Measurements from ENCODE around the gene GBA3.

GBA3 gene

GRCh38 chr4:22695917-22696316 lies 3.2 kb downstream of the GBA3 start:
- Histone ChIP-seq H3K4me3 (ENCODE audit: low read depth in 1 of 2, low read length in 2 of 2) (peak overlapping the region in 1 of 2 donors; percentile 7), H3K9me3 (ENCODE audit: control insufficient read depth in 1 of 2, low read length in 2 of 2) (no peaks in the 10 kb centered on the region), H3K27ac (ENCODE audit: low read length) (no peak overlapping the region), H3K36me3 (ENCODE audit: control insufficient read depth in 1 of 2, insufficient read depth in 2 of 2, low read length in 2 of 2) (no peaks in the 10 kb centered on the region), H3K27me3 (ENCODE audit: low read depth, low read length) (no peaks in the 10 kb centered on the region), H3K4me1 (ENCODE audit: control insufficient read depth in 1 of 2, insufficient read depth in 2 of 2, low read length in 2 of 2) (no peaks in the 10 kb centered on the region)

DNA sequence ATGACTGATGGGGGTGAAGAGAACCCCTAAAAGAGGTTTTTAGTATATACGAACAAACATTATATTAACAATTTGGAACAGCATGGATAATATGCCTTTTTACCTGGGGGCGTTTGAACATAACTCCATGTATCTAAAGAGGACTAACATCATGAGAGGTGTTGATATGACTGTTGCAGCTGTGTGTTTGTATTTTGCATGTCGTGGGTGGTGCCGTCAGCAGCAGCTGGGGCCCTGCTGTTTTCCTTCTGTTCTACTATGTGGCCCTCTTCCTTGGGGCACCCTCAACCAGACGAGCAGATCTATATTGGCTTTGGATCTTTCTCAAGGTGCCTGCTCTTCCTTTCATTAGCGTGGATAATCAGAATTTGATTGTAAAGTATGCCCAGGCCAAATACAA lies 11.2 kb downstream of the GBA3 start:
- Histone ChIP-seq H3K4me3 (ENCODE audit: low read depth in 1 of 2, low read length in 2 of 2) (no peak overlapping the region), H3K27me3 (ENCODE audit: low read depth, low read length) (no peaks in the 10 kb centered on the region), H3K9me3 (ENCODE audit: control insufficient read depth in 1 of 2, low read length in 2 of 2) (no peaks in the 10 kb centered on the region), H3K27ac (ENCODE audit: low read length) (no peak overlapping the region), H3K36me3 (ENCODE audit: control insufficient read depth in 1 of 2, insufficient read depth in 2 of 2, low read length in 2 of 2) (no peaks in the 10 kb centered on the region), H3K4me1 (ENCODE audit: control insufficient read depth in 1 of 2, insufficient read depth in 2 of 2, low read length in 2 of 2) (no peaks in the 10 kb centered on the region)

- Histone ChIP-seq H3K4me3 (ENCODE audit: low read depth in 1 of 2, low read length in 2 of 2) (no peak overlapping the region), H3K4me1 (ENCODE audit: control insufficient read depth in 1 of 2, insufficient read depth in 2 of 2, low read length in 2 of 2) (no peaks in the 10 kb centered on the region), H3K27me3 (ENCODE audit: low read depth, low read length) (no peaks in the 10 kb centered on the region), H3K9me3 (ENCODE audit: control insufficient read depth in 1 of 2, low read length in 2 of 2) (no peaks in the 10 kb centered on the region), H3K36me3 (ENCODE audit: control insufficient read depth in 1 of 2, insufficient read depth in 2 of 2, low read length in 2 of 2) (no peaks in the 10 kb centered on the region), H3K27ac (ENCODE audit: low read length) (no peak overlapping the region)
Measured at GRCh38 chr4:22707390-22707789, 14.7 kb downstream of the GBA3 start.

- Histone ChIP-seq H3K9me3 (ENCODE audit: control insufficient read depth in 1 of 2, low read length in 2 of 2) (no peaks in the 10 kb centered on the region), H3K4me1 (ENCODE audit: control insufficient read depth in 1 of 2, insufficient read depth in 2 of 2, low read length in 2 of 2) (no peaks in the 10 kb centered on the region), H3K4me3 (ENCODE audit: low read depth in 1 of 2, low read length in 2 of 2) (no peak overlapping the region), H3K27ac (ENCODE audit: low read length) (no peak overlapping the region), H3K36me3 (ENCODE audit: control insufficient read depth in 1 of 2, insufficient read depth in 2 of 2, low read length in 2 of 2) (no peaks in the 10 kb centered on the region), H3K27me3 (ENCODE audit: low read depth, low read length) (no peaks in the 10 kb centered on the region)
Measured at GRCh38 chr4:22708961-22709360, 16.2 kb downstream of the GBA3 start.

GRCh38 chr4:22712105-22712504 lies 19.4 kb downstream of the GBA3 start:
- Histone ChIP-seq H3K4me1 (ENCODE audit: control insufficient read depth in 1 of 2, insufficient read depth in 2 of 2, low read length in 2 of 2) (no peaks in the 10 kb centered on the region), H3K27me3 (ENCODE audit: low read depth, low read length) (no peaks in the 10 kb centered on the region), H3K36me3 (ENCODE audit: control insufficient read depth in 1 of 2, insufficient read depth in 2 of 2, low read length in 2 of 2) (no peaks in the 10 kb centered on the region), H3K9me3 (ENCODE audit: control insufficient read depth in 1 of 2, low read length in 2 of 2) (no peaks in the 10 kb centered on the region), H3K4me3 (ENCODE audit: low read depth in 1 of 2, low read length in 2 of 2) (no peak overlapping the region), H3K27ac (ENCODE audit: low read length) (no peak overlapping the region)

DNA sequence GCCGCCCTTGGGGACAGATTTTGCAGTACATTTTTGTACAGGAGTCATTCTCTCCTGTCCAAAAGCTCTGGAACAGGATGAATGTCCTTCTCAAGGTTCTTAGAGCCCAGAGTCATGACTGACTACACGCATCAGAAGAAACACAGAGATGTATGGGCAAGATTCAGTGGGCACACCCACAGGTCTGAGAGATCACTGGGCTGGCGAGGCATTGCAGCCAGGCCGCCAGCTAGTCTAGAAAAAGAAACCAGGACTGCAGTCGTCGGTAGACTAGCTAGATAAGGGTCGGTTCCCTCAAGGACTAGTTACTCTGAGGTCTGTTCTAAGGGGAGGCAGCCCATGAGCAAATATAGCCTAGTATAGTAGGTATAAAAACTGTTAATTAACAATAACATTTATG lies 19.8 kb downstream of the GBA3 start:
- no peaks in the 10 kb centered on the region for H3K4me1 ChIP-seq (ENCODE audit: control insufficient read depth in 1 of 2, insufficient read depth in 2 of 2, low read length in 2 of 2)
- no peaks in the 10 kb centered on the region for H3K27me3 ChIP-seq (ENCODE audit: low read depth, low read length)
- H3K9me3 ChIP-seq (ENCODE audit: control insufficient read depth in 1 of 2, low read length in 2 of 2), result no peaks in the 10 kb centered on the region
- H3K4me3 ChIP-seq (ENCODE audit: low read depth in 1 of 2, low read length in 2 of 2), result no peak overlapping the region
- no peak overlapping the region for H3K27ac ChIP-seq (ENCODE audit: low read length)
- no peaks in the 10 kb centered on the region for H3K36me3 ChIP-seq (ENCODE audit: control insufficient read depth in 1 of 2, insufficient read depth in 2 of 2, low read length in 2 of 2)

DNA sequence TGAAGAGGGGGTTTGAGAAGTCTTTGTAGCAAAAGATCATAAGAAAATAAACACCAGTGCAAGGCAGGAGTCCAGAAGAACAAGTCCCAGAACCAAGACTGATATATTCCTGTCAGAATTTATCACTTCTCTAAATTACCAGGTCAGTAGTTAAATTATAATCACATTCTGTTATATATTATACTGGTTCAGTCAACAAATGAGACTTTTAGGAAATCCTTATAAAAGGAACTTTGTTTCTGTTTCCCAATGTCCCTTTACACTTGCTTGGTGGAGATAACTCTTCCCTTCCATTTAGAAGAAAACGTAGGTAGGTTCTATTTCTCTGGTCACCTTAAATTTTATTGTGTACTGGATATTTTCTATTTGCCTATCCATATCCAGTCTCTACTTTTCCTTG lies 21.1 kb downstream of the GBA3 start:
- H3K9me3 ChIP-seq (ENCODE audit: control insufficient read depth in 1 of 2, low read length in 2 of 2), result no peaks in the 10 kb centered on the region
- H3K27ac ChIP-seq (ENCODE audit: low read length), result no peak overlapping the region
- no peak overlapping the region for H3K4me3 ChIP-seq (ENCODE audit: low read depth in 1 of 2, low read length in 2 of 2)
- H3K27me3 ChIP-seq (ENCODE audit: low read depth, low read length), result no peaks in the 10 kb centered on the region
- H3K4me1 ChIP-seq (ENCODE audit: control insufficient read depth in 1 of 2, insufficient read depth in 2 of 2, low read length in 2 of 2), result no peaks in the 10 kb centered on the region
- no peaks in the 10 kb centered on the region for H3K36me3 ChIP-seq (ENCODE audit: control insufficient read depth in 1 of 2, insufficient read depth in 2 of 2, low read length in 2 of 2)

DNA sequence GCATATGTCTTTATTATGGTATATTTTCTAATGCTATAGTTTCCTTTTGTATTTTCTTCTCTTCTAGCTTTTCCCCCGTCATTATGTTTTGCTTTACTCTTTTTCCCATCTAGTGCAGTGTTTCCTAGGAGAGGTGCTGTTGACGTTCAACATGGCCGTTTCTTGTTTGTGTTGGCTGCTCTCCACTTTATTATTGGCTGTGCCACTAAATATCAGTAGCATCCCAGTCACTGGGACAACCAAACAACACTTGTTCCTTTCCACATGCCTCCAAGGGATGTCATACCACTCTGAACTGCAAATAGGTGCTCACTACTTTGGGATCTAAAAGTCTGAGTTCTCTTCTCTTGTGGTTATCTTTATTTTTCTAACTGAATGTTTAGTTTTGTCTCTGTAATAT lies 26.5 kb downstream of the GBA3 start:
- H3K27me3 ChIP-seq (ENCODE audit: low read depth, low read length), result no peaks in the 10 kb centered on the region
- peaks cover 0 to 3% of the 10 kb centered on the region in 2 donors for H3K9me3 ChIP-seq (ENCODE audit: control insufficient read depth in 1 of 2, low read length in 2 of 2)
- no peaks in the 10 kb centered on the region for H3K36me3 ChIP-seq (ENCODE audit: control insufficient read depth in 1 of 2, insufficient read depth in 2 of 2, low read length in 2 of 2)
- no peak overlapping the region for H3K27ac ChIP-seq (ENCODE audit: low read length)
- H3K4me3 ChIP-seq (ENCODE audit: low read depth in 1 of 2, low read length in 2 of 2), result no peak overlapping the region
- H3K4me1 ChIP-seq (ENCODE audit: control insufficient read depth in 1 of 2, insufficient read depth in 2 of 2, low read length in 2 of 2), result no peaks in the 10 kb centered on the region

DNA sequence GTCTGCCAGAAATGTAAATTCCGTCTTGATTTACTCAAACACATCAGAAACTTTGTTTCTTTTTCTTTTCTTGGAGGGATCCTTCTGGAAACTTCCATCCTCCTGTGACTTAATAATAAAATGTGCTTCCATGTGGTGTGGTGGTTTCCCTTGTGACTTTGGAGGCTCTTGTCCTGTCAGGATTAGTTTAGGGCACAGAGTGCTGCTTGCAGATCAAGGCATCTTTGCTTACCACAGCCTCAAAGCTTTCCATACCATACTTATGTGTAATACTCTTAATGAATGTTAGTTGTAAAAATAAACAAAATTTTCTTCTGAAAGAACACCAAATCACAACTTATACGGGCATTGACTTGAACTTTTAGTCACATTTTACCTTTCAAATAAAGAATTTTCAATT lies 27.4 kb downstream of the GBA3 start:
- peaks cover 0 to 3% of the 10 kb centered on the region in 2 donors for H3K9me3 ChIP-seq (ENCODE audit: control insufficient read depth in 1 of 2, low read length in 2 of 2)
- H3K4me3 ChIP-seq (ENCODE audit: low read depth in 1 of 2, low read length in 2 of 2), result no peak overlapping the region
- no peak overlapping the region for H3K27ac ChIP-seq (ENCODE audit: low read length)
- no peaks in the 10 kb centered on the region for H3K27me3 ChIP-seq (ENCODE audit: low read depth, low read length)
- no peaks in the 10 kb centered on the region for H3K4me1 ChIP-seq (ENCODE audit: control insufficient read depth in 1 of 2, insufficient read depth in 2 of 2, low read length in 2 of 2)
- no peaks in the 10 kb centered on the region for H3K36me3 ChIP-seq (ENCODE audit: control insufficient read depth in 1 of 2, insufficient read depth in 2 of 2, low read length in 2 of 2)

GRCh38 chr4:22721204-22721603 lies 28.5 kb downstream of the GBA3 start:
- H3K9me3 ChIP-seq (ENCODE audit: control insufficient read depth in 1 of 2, low read length in 2 of 2), result peaks cover 0 to 3% of the 10 kb centered on the region in 2 donors
- H3K4me3 ChIP-seq (ENCODE audit: low read depth in 1 of 2, low read length in 2 of 2), result no peak overlapping the region
- H3K27me3 ChIP-seq (ENCODE audit: low read depth, low read length), result no peaks in the 10 kb centered on the region
- no peak overlapping the region for H3K27ac ChIP-seq (ENCODE audit: low read length)
- H3K36me3 ChIP-seq (ENCODE audit: control insufficient read depth in 1 of 2, insufficient read depth in 2 of 2, low read length in 2 of 2), result no peaks in the 10 kb centered on the region
- no peaks in the 10 kb centered on the region for H3K4me1 ChIP-seq (ENCODE audit: control insufficient read depth in 1 of 2, insufficient read depth in 2 of 2, low read length in 2 of 2)

- H3K36me3 ChIP-seq (ENCODE audit: control insufficient read depth in 1 of 2, insufficient read depth in 2 of 2, low read length in 2 of 2), result no peaks in the 10 kb centered on the region
- no peaks in the 10 kb centered on the region for H3K4me1 ChIP-seq (ENCODE audit: control insufficient read depth in 1 of 2, insufficient read depth in 2 of 2, low read length in 2 of 2)
Measured at GRCh38 chr4:22730021-22730420, 37.3 kb downstream of the GBA3 start.

GRCh38 chr4:22733816-22734215 lies 41.1 kb downstream of the GBA3 start:
- Histone ChIP-seq H3K27me3 (ENCODE audit: low read depth, low read length) (no peaks in the 10 kb centered on the region), H3K4me1 (ENCODE audit: control insufficient read depth in 1 of 2, insufficient read depth in 2 of 2, low read length in 2 of 2) (no peaks in the 10 kb centered on the region), H3K27ac (ENCODE audit: low read length) (no peak overlapping the region), H3K9me3 (ENCODE audit: control insufficient read depth in 1 of 2, low read length in 2 of 2) (no peaks in the 10 kb centered on the region), H3K36me3 (ENCODE audit: control insufficient read depth in 1 of 2, insufficient read depth in 2 of 2, low read length in 2 of 2) (no peaks in the 10 kb centered on the region), H3K4me3 (ENCODE audit: low read depth in 1 of 2, low read length in 2 of 2) (no peak overlapping the region)

More at GRCh38 chr4:22730021-22730420, 37.3 kb downstream of the GBA3 start:
- no peak overlapping the region for H3K27ac ChIP-seq (ENCODE audit: low read length)
- no peak overlapping the region for H3K4me3 ChIP-seq (ENCODE audit: low read depth in 1 of 2, low read length in 2 of 2)
- H3K27me3 ChIP-seq (ENCODE audit: low read depth, low read length), result no peaks in the 10 kb centered on the region
- H3K9me3 ChIP-seq (ENCODE audit: control insufficient read depth in 1 of 2, low read length in 2 of 2), result no peaks in the 10 kb centered on the region

Measured in muscle layer of duodenum (tissue), 2 donors.